HG02678 (cell line): ENCODE results near the gene RAD54L2.
A peak's percentile ranks its signal among the peaks of the same experiment; 100 is the strongest.
"Not testable (repeated sequence)": the region's sequence is repeated elsewhere in the genome, so short reads cannot be mapped to it uniquely, and the experiment has no call there.

ENCODE experiments used
- ATAC-seq: cut with Tn5 transposase; IDR thresholded peaks from one replicate; pipeline ENCODE4 v1.9.1; 2021; ENCODE audit warnings: mild to moderate bottlenecking, moderate library complexity; ENCODE audit not compliant: unreplicated experiment

The RAD54L2 gene

DNA sequence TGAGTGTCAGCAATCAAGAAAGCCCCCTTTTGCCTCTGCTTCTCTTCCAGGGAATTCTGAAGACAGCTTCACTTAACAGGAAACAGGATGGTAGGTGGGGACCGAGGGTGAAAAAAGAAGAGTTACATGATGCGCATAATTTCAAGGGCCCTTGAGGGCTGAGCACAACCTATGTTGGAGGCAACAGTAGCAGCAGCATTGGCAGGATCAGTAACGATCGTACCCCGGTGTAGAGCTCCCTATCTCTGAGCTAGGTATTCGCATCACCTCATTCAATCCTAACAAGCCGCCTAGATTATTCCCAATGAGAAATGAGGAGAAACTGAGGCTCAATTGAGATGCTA is 432 bp upstream of the RAD54L2 start:
- no peak for ATAC-seq

DNA sequence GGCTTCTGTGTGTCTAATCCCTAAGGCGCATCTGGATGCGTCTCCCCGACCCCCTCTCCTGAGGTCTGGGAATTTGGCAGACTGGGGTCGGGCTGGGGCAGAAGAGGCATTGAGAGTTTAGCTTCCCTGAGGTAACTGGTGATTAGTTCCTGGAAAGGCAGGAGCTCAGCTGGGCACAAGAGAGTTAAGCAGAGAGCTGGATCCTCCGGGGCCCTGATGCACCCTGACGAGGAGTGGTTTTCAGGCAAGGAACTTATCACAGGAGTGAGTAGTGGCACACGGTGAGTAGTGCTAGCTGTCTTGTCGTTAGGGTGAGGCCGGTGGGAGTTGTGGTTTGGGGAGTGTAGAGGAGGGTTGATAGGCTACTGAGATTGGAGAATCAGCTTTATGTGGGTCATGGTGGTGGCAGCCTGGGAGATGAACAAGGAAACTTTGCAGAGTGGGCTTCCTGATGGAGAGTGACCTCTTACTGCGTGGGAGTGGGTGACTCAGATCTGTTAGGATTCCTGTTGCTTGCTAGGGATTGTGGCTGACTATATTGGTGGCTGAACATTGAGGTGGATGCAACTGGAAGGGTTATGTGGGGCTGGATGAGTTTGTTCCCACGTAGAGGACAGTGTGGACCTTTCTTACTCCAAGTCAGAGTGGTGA is 897 bp downstream of the RAD54L2 start:
- ATAC-seq = peak; percentile 25

DNA sequence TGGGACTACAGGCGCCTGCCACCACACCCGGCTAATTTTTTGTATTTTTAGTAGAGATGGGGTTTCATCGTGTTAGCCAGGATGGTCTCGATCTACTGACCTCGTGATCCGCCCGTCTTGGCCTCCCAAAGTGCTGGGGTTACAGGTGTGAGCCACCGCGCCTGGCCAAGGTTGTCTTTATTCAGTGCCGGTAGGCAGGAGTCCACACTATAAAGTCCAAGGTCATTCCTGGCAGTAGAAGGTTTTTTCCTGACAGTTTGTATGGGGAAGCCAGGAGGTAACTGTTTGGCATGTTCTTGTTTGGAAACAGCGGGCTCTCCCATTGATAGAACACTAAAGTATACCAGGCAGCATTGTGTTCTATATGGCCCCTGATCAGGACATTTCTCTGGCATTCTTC is 4.1 kb downstream of the RAD54L2 start:
- ATAC-seq = not testable (repeated sequence)

DNA sequence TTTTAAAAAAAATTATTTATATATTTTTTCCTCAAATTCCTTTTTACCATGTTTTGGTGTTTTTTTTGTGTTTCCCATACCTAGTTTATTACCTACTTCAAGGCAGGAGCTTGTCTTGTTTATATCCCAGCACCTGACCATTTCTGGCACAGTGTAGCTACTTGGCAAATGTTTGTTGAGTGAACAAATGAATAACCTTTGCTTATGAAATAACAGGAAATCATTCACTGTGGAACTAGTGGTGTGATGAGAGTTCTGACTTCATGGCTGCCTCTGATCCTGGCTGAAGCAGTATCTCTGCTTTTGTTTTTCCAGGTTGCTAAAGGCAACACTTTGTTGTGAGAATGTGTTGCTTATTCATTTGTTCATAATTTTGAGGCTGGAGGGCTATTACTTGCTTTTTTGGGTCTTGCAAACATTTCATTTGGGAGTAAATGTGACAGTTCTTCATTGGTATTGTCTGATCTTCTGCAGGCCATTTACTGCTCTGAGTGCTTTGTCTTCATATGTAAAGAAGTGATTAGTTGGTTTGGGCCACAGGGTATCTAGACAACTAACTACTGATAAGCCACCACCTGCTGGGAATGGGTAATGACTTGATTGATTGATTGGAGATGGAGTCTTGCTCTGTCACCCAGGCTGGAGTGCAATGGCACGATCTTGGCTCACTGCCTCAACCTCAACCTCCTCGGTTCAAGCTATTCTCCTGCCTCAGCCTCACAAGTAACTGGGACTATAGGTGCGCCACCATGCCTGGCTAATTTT is 5.7 kb downstream of the RAD54L2 start:
- no peak for ATAC-seq

DNA sequence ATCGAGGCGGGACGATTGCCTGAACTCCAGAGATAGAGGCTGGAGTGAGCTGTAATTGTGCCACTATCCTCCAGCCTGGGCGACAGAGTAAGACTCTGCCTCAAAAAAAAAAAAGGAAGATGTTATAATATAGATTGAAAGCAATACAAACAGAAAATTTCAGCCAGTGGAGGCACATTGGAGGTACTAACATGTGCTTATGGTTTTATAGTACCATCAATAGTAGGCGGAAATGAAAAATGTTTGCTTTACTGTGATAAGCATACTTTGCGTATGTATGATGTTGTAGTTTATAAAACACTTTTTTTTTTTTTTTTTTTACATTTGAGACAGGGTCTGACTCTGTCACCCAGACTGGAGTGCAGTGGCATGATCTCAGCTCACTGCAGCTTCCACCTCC is 8.8 kb downstream of the RAD54L2 start:
- ATAC-seq = no peak

DNA sequence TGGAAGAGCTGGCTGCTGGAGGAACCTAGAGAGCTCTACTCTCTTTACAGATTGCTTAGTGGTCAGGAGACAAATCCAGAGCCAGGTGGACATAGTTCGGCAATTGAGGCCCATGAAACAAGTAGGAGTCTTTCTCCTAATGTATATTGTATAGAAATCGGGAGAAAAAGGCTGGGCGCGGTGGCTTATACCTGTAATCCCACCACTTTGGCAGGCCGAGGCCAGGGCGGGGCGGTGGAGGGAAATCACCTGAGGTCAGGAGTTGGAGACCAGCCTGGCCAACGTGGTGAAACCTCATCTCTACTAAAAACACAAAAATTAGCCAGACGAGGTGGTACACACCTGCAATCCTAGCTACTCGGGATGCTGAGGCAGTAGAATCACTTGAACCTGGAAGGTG is 10.8 kb downstream of the RAD54L2 start:
- no peak for ATAC-seq

DNA sequence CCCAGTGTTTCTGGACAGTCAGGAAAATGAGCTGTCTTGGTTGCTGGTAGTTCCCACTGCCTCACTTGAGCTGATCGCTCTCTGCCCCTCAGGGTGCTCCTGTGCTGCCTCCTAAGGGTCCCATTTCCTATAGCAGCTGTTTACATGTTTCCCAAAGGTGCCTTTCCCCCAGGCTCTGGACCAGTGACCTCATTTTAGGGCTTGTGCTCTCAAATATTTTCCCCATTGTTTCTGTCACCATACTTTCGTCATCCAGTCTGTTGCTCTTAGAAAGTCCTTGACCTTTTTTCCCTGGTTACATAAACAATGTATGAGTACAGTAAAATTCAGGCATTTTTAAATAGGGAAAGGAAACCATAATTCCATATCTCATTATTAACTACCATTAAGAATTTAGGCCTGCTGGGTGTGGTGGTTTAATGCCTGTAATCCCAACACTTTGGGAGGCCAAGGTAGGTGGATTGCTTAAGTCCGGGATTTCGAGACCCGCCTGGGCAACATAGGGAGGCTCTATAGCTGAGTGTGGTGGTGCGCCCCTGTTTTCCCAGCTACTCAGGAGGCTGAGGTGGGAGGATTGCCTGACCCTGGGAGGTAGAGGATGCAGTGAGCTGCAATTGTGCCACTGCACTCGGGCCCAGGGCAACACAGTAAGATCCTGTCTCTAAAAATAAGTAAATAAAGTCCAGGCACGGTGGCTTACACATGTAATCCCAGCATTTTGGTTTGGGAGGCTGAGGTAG is 11.7 kb downstream of the RAD54L2 start:
- no peak for ATAC-seq

DNA sequence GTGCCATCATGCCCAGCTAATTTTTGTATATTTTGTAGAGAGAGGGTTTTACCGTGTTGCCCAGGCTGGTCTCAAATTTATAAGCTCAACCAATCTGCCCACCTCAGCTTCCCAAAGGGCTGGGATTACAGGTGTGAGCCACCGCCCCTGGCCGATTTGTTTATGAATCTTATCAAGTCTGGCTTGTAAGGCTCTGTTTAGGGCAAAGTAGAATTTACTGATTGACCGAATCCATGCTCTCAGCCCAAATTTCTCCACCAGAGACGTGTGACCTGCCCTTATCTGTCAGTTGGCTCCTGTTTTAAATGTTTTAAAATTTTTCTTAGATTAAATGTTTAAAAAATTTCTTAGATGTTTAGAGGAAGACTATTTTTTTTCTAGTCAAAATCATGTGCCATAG is 19.5 kb downstream of the RAD54L2 start:
- no peak for ATAC-seq

DNA sequence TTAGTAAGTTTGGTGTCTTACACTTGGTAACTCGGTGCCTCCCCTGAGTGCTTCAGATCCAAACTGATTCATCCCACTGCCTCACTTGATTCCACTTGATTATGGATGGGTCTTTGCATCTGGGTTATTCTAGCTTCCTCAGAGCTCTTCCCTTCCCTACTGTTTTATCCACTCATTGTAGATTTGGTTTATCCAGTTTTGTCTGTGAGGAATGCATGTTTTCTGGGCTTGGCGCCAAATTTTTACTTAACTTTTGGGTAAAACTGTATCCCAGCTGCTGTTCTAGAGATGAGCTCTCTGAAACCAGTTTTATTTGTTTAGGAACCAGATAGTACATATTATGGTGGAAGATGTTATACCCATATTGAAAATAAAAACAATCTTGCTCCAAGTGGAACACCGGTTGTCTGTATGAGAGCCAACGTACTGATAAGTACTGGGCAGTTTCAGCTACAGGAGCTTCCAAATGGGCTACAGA is 20.9 kb downstream of the RAD54L2 start:
- ATAC-seq = no peak

DNA sequence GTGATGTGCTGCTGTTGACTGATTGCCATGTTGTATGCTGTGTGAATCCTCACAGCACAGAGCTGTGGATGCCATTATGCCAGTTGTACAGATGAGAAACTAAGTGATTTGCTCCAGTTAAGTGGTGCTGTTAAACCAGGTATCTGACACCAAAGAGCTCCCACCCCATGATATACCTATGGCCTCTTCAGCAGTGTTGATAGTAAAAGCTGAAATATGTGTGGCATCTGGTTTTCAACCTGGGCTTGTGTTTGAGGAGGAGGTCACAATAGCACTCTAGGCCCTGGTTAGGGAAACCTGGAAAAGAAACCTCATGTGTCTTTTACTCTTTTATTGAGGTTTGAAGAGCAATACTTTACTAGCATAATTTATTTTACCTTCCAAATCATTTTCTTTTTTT is 21.4 kb downstream of the RAD54L2 start:
- no peak for ATAC-seq

DNA sequence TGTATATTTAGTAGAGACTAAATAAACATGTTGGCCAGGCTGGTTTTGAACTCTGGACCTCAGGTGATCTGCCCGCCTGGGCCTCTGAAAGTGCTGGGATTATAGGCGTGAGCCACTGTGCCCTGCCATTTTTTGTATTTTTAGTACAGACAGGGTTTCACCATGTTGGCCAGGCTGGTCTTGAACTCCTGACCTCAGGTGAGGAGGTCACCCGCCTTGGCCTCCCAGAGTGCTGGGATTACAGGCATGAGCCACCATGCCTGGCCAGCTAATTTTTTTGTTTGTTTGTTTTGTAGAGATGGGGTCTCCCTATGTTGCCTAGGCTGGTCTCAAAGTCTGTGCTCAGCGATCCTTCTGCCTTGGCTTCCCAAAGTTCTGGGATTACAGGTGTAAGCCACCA is 23.9 kb downstream of the RAD54L2 start:
- not testable (repeated sequence) for ATAC-seq

DNA sequence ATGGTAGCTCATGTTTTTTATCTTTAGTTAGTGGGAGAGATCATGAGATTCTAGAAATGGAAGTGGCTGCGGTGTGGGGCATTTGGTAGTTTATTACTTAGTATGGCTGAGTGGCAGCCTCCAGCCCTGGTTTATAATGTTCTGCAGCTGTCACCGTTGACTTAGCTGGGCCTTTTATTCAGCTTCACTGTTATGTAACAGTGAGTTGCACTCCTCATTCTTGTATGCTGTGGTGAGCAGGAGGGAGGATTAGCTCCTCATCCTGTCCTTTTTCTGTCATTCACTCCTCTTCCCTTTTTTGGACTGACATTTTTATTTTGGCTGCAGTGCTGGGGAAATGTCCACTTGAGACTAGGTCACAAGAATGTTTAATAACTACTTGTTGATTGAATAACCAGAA is 29.5 kb downstream of the RAD54L2 start:
- ATAC-seq = no peak

DNA sequence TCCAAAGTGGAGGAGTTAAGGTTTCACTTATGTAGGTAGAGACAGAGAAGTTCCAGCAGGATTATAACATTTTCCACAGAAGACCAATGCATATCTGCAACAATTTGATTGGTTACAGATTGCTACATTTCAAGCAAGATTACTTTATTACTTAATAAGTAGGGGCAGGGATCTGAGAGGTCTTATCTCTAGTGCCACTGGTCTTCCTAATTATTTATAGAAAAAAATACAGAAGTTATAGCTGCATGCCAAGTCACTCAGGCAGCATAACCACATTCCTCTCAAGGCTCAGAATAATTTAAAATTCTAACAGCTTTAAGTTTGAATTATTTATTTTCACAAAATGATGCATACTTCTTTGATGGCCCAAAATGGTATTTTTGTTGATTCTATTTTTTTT is 30.5 kb downstream of the RAD54L2 start:
- no peak for ATAC-seq

DNA sequence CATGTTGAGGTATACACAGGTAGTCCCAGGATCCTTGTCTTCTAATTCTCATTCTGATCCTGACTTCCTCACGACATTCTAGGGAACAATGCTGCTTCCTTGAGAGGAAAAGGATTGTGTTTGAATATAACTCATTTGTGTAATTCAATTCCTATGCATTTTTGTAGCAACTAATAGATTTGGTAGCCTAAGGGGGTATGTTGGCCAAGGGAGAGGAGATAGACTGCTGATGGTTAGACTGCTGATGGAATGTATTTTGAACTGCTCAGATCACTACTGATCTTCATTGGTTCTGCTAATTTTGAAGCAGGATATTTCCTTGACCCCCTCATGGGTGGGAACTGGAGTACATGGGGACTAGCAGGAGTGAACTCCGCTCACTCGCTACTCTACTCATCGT is 39.7 kb downstream of the RAD54L2 start:
- no peak for ATAC-seq

DNA sequence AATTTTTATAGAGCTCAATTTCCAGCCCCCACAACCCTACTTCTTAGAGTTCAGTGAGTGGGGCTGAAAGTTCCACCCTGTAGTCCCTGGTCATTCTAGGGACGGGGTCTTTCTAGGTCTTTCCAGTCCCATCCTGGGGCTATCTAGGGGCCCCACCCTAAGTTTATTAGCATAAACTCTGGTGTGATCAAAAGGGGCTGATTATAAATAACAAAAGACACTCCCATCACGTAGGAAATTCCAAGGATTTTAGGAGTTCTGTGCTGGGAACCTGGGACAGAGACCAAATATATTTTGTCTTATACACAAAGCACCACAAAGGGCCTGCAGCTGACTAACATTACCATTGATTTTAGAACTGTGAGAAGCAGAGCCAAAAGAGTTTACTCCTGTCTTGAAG is 41.9 kb downstream of the RAD54L2 start:
- ATAC-seq = no peak

DNA sequence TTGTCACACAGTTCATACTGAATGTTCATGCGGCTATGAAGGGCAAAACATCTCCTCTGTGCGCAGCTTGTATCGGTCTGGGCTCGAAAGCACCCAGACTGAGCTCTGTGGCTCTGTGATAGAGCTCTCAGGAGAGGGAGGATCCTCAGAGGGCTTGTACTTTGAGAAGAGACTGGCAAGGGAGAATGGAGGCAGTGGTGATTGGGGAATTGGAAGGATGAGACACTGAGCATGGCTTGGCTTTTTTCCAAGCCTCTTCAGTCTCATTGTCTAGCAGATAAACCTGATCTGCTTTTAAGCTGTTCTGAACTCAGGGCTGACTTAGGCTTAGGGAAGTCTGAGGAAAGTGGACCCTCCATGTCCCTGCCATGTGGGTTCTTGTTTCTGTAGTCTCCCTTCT is 43.0 kb downstream of the RAD54L2 start:
- no peak for ATAC-seq

DNA sequence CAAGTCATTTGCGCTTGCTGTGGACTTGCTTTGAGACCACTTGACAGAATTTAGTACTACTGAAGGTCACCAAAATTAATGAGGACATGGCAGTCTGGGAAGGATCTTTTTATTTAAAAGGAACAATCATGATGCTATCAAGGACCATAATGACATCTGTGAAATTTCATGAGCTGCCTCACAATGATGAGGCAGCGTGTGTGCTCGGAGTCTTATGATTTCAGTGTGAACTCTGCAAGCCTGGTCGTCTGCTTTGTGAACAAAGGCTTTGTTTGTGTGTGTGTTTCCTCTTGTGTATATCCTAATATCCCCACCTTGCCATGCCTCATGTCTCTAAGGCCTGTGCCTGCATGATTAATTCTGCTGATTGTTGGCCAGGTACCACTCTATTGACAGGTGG is 46.7 kb downstream of the RAD54L2 start:
- ATAC-seq = no peak

DNA sequence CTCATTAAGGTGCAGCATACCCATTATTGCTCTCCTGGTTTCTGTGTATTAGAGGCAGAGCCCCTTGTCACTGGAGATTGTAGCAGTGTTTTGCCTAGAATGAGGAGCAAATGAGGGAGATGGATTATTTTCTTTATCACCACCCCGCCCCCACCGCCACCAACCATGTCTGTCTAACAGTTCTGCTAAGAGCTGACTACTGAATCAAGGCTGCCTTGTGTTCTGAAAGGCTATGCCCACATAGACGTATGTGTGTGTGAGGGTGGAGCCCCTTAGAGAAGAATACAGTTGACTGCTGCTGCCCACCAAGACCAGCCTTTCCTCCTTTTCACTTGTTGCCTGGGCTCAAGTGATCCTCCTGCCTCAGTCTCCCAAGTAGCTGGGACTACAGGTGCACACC is 47.4 kb downstream of the RAD54L2 start:
- ATAC-seq = no peak
